ENCODE data around the gene NAB1.
"Not testable (repeated sequence)": the region's sequence is repeated elsewhere in the genome, so short reads cannot be mapped to it uniquely, and the experiment has no call there.

The NAB1 gene

GRCh38 chr2:190649035-190649797 is at the start of gene NAB1:
Gene NAB1, plus strand, starts transcription at chr2:190649083. Its CDS starts 10,094 bp downstream, at chr2:190659177.
- no peak for DNase-seq

- no peak for DNase-seq
Measured at GRCh38 chr2:190599546-190600220, 49.2 kb upstream of the NAB1 start.

GRCh38 chr2:190600293-190601103 is 48.4 kb upstream of the NAB1 start:
- DNase-seq = no peak

DNA sequence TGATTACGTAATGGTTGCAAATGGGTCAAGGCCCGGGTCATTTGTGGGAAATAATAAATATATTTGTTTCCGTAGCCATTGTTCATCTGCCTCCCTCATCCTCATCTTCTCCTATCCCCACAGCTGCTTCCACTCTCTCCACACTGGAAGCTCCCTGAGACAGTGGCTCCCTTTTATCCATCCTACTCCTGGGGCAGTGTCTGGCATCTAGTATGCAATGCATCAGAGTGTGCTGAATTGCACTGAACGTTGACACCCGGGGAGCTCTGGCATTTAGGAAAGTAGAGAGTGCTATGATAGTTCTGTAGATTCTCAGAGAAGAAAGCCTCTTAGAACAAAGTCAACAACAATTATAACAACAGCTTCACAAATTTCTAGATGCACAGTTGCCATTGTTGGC is 45.5 kb upstream of the NAB1 start:
- DNase-seq = no peak

- no peak for DNase-seq
Measured at GRCh38 chr2:190607014-190607597, 41.8 kb upstream of the NAB1 start.

GRCh38 chr2:190607657-190608357 is 41.1 kb upstream of the NAB1 start:
- no peak for DNase-seq

- DNase-seq = not testable (repeated sequence)
Measured at GRCh38 chr2:190608863-190609262, 40.0 kb upstream of the NAB1 start.

- not testable (repeated sequence) for DNase-seq
Measured at GRCh38 chr2:190609397-190609796, 39.5 kb upstream of the NAB1 start.

- not testable (repeated sequence) for DNase-seq
Measured at GRCh38 chr2:190610528-190610927, 38.4 kb upstream of the NAB1 start.

DNA sequence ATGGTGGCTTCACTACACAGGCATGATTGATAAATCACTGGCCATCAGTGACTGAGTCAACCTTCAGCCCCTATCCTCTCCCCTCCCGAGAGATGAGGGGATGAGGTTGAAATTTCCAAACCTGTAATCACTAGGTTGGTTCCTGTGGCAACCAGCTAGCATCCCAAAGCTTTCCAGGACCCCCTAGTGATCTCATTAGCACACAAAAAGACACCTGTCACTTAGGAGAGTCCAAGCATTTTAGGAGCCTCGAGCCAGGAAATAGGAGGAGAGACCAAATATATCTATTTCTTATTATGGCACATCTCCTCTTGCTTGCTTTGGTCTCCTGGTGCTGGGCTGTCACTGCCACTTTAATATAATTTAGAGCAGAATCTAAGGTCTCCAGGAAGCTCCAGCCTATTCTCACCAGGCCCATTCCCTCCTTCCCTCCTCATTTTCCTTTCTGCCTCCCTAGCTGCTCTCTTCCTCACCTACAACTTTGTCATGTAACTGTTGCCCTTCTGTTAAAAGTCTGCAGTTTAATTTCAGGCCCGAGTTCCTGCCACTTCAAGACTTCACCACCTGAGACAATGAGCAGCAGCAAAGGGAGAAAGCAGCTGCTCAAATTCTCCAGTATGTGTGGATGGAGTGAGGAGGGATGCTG is 33.2 kb upstream of the NAB1 start:
- peak; percentile 54 for DNase-seq

DNA sequence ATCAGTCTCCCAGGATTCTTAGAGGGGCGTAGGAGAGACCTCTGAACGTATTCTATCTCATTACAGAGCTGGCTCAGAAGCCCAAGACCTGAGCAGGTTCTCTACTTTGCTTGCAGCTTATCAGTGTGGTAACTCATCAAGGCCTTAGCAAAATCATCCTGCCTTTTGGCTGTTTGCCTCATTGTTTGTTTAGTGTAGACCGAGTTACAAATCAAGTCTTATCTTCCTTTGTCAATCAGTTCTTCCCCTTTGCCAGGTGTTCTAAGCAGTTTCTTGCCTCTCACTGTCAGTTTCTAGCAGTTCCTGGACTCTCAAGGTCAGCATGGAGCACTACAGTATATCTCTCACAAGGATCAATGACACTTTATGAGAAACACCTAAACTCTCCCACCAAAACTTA is 30.9 kb upstream of the NAB1 start:
- DNase-seq = no peak

- no peak for DNase-seq
Measured at GRCh38 chr2:190625691-190626090, 23.2 kb upstream of the NAB1 start.

DNA sequence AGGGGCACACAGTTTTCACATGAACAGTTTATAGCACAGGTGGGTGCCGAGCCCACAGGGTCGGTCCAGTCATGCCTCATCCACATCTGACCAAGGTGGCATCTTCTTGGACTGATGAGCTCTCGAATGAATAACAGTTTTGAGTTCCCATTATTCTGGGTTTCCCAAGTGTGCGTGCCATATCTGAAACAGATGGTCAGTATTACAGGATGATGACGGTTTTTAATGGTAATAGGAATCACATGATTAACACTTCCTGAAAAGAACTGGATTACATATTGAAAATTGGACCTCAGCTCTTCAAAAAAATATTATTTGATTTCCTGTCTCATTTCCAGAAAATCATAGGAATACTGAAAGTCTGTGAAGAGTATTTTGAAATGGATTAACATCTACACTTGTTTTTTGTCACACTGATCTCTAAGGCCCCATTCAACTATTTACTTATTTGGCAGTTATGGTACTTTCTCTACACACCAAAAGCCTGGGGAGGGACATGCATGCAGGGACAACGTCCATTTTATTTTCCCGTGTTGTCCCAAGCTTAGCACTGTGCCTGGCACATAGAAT is 22.2 kb upstream of the NAB1 start:
- DNase-seq = no peak

DNA sequence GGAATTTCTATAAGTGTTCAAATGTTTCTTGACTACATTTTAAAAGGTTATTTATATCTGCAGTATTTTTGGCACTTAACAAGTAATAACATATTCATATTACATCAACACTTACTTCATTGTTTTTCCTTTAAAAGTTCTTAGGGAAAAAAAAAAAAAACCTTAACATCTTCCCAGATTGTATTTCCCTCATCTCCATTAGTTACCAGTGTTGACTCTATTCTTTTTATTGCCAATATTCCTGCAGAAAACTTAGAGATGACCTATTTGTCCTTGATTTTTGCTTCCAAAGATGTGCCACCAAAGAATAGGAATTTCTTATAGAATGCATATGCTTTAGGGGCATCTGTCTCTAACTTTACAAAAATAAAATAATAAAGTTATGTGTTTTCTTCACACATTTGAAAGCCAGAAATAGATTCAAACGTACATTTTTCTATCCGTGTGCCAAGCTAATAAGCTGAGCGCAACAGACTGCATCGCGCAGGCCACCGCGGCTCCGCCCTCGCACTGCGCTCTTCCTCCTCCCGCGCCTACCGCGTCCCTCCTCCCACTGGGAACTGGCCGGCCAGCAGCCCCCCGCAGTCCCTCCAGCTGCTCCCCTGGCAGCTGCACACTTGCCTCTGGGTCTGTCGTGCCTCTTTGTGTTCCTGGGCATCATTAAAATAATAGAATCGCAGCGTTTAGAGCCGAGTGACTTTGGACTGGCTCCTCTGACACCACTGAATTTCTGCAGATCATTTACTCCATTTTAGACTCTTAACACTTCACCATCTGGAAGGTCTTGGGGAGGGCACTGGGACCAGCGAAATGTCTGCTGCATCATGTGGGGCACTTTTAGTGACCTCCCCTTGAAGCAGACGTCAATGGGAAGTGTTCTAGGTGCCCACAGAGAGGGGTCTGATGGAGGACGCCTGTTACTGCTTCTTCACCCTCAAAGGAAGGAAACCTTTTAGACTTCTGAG is 21.2 kb upstream of the NAB1 start:
- DNase-seq = peak; percentile 68

DNA sequence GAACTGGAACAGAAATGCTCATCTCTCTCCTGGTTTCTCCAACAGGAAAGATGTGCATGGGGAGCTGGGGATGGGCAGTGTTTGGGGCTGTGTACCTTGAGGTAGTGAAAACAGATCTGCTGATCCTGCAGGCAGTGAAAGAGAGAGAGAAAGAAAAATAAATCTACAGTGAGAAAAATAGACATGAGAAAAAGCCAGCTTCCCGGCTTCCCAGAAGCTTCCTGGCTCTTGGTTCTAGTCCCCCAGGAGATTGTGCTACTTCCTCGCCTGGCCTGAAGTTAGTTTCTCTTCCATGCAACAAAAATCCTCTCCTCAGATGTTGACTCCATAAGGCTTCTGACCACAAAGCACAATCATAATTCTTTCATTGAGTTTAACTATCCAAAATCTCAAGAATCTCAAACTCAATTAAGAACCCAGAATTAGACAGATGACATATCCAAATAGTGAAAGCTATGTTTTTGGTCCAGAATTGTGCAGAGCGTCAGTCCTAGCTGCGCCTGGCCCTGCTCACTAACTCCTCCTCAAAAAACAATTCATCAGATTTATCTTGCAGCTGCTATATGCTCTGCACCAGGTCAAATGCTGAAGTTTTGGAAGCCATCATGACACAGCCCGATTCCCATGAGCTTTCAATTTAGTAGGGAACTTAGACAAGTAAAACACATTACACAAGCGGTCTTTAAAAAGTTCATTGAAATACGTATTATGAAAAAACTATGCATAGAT is 20.1 kb upstream of the NAB1 start:
- no peak for DNase-seq

GRCh38 chr2:190634381-190634780 is 14.5 kb upstream of the NAB1 start:
- DNase-seq = no peak

GRCh38 chr2:190635781-190636180 is 13.1 kb upstream of the NAB1 start:
- no peak for DNase-seq

DNA sequence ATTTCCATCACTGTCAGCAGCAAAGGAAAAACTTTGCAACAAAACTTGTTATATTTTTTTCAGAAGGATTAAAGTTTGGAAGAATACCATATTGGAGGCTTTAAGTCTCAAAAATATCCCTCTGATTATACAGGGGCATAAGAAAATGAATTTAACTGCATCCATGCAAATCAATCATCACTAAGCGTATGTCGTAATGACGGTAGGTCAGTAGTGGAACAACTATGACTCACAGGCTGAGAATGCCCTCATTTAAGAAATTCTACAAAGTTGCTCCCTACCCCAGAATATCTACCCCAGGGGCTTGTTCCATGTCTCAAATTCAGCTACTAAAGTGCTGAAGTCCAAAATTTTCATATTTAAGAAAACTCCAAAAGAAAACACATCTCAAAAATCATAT is 12.5 kb upstream of the NAB1 start:
- no peak for DNase-seq

GRCh38 chr2:190637281-190637734 is 11.6 kb upstream of the NAB1 start:
- DNase-seq = no peak

All from NCI-H2081 treated with DMSO at 0.1 percent for 48 hours (cell line).